ENCODE data around the gene ACOXL. TPM values are rescaled to one million over a fixed set of nuclear protein-coding genes. Genes with fewer than 3 reads are reported as not detected.

ACOXL gene
- polyA plus RNA-seq, 3 donors: 0.35 TPM; not detected in 2

DNA sequence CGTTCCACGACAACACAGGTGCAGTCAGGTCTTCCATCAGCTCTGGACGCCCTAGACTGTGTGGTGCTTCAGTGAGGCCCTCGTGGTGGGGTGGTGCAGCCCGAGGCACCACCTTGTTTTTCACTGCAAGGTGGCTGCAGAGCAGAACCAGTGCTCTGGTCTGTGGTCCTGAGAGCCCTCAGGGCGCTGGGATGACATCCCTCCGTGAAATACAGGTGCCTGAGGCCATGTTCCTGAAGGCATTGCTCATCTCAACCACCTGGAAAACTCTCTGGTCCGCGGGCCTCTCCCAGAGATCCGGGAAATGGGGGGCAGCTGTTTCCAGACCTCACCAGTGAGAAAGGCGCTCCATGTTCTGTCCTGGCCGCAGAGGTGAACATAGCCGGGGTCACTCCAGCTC is 119.2 kb downstream of the ACOXL start:
- Histone ChIP-seq H3K36me3 (replicated peaks in 1 of 2; ENCODE audit: control insufficient read depth in 1 of 2, insufficient read depth in 2 of 2, low read length in 2 of 2) (no peaks in the 10 kb centered on the region), H3K4me3 (replicated peaks in 1 of 3; ENCODE audit: low read depth in 2 of 3, low read length in 3 of 3) (no peak overlapping the region), H3K27ac (ENCODE audit: low read depth in 1 of 2, low read length in 2 of 2) (no peak overlapping the region), H3K4me1 (ENCODE audit: control insufficient read depth in 1 of 2, insufficient read depth in 2 of 2, low read length in 2 of 2) (peaks cover 8 to 12% of the 10 kb centered on the region in 2 donors), H3K79me2 (ENCODE audit: insufficient read depth, low read length) (no peaks in the 10 kb centered on the region), H3K27me3 (ENCODE audit: control insufficient read depth in 2 of 2, insufficient read depth in 2 of 2, low read length in 2 of 2) (no peaks in the 10 kb centered on the region), H3K9me3 (replicated peaks in 1 of 2; ENCODE audit: control insufficient read depth in 1 of 2, insufficient read depth in 1 of 2, low read length in 2 of 2) (no peaks in the 10 kb centered on the region), H2AFZ (ENCODE audit: insufficient read depth, low read depth, low read length, poor library complexity, severe bottlenecking) (peak overlapping the region; percentile 14), H3K9ac (ENCODE audit: insufficient read depth, low read length, poor library complexity, severe bottlenecking) (no peak overlapping the region), H4K20me1 (ENCODE audit: insufficient read depth, low read length) (no peaks in the 10 kb centered on the region), H3K4me2 (replicated peaks; ENCODE audit: extremely low read depth, low read length, poor library complexity, severe bottlenecking) (no peak overlapping the region)
- H3K27ac Mint-ChIP-seq: no peak overlapping the region
- H3K4me1 Mint-ChIP-seq: peaks cover 27% of the 10 kb centered on the region
- TF ChIP-seq, protein P1, sequence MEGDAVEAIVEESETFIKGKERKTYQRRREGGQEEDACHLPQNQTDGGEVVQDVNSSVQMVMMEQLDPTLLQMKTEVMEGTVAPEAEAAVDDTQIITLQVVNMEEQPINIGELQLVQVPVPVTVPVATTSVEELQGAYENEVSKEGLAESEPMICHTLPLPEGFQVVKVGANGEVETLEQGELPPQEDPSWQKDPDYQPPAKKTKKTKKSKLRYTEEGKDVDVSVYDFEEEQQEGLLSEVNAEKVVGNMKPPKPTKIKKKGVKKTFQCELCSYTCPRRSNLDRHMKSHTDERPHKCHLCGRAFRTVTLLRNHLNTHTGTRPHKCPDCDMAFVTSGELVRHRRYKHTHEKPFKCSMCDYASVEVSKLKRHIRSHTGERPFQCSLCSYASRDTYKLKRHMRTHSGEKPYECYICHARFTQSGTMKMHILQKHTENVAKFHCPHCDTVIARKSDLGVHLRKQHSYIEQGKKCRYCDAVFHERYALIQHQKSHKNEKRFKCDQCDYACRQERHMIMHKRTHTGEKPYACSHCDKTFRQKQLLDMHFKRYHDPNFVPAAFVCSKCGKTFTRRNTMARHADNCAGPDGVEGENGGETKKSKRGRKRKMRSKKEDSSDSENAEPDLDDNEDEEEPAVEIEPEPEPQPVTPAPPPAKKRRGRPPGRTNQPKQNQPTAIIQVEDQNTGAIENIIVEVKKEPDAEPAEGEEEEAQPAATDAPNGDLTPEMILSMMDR (IDR thresholded peaks at IDR 0.05): no peak
- intact Hi-C loops (cut with micrococcal nuclease): no loop called here
- H3K4me3 Mint-ChIP-seq: no peak overlapping the region
- peaks cover 3 to 11% (median 7%) of the 10 kb centered on the region in 3 donors for H3K27me3 Mint-ChIP-seq (ENCODE audit: low read depth in 3 of 3)
- no peaks in the 10 kb centered on the region for H3K36me3 Mint-ChIP-seq
- H3K9me3 Mint-ChIP-seq: peaks cover 0 to 5% (median 0%) of the 10 kb centered on the region in 7 donors
- DNase-seq: no peak
- WGBS (ENCODE audit: insufficient coverage): 92% methylated on average over 13 of the region's 13 CpGs

DNA sequence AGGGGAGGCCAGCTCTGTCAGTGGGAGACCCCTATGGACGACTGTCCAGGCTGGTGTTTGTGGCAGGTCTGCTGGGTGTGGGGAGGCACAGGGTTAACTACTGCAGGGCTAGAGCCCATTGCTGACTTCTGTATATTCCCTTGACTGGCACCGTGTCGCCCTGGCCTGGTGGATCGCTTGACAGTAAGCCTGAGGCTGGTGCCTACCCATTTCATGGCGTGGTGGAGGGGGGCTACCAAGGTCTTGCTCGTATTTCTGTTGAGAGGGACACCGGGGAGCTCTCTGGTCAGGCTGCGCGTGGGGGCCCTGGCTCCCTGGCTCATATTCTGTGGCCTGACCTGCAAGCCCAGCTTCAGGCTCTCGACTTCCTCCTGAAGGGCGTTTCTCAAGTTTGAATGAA is 119.7 kb downstream of the ACOXL start:
- Mint-ChIP-seq H3K9me3 (peaks cover 0 to 5% (median 0%) of the 10 kb centered on the region in 7 donors), H3K27ac (no peak overlapping the region), H3K4me3 (no peak overlapping the region), H3K27me3 (ENCODE audit: low read depth in 3 of 3) (peaks cover 3 to 11% (median 7%) of the 10 kb centered on the region in 3 donors), H3K4me1 (peaks cover 27% of the 10 kb centered on the region), H3K36me3 (no peaks in the 10 kb centered on the region)
- intact Hi-C loops (cut with micrococcal nuclease): no loop called here
- WGBS (ENCODE audit: insufficient coverage): 63% methylated on average over 11 of the region's 11 CpGs
- Histone ChIP-seq H3K9ac (ENCODE audit: insufficient read depth, low read length, poor library complexity, severe bottlenecking) (no peak overlapping the region), H3K79me2 (ENCODE audit: insufficient read depth, low read length) (no peaks in the 10 kb centered on the region), H3K4me2 (replicated peaks; ENCODE audit: extremely low read depth, low read length, poor library complexity, severe bottlenecking) (no peak overlapping the region), H3K4me3 (replicated peaks in 1 of 3; ENCODE audit: low read depth in 2 of 3, low read length in 3 of 3) (no peak overlapping the region), H3K36me3 (replicated peaks in 1 of 2; ENCODE audit: control insufficient read depth in 1 of 2, insufficient read depth in 2 of 2, low read length in 2 of 2) (no peaks in the 10 kb centered on the region), H3K9me3 (replicated peaks in 1 of 2; ENCODE audit: control insufficient read depth in 1 of 2, insufficient read depth in 1 of 2, low read length in 2 of 2) (no peaks in the 10 kb centered on the region), H3K27ac (ENCODE audit: low read depth in 1 of 2, low read length in 2 of 2) (no peak overlapping the region), H3K4me1 (ENCODE audit: control insufficient read depth in 1 of 2, insufficient read depth in 2 of 2, low read length in 2 of 2) (peaks cover 8 to 12% of the 10 kb centered on the region in 2 donors), H2AFZ (ENCODE audit: insufficient read depth, low read depth, low read length, poor library complexity, severe bottlenecking) (peak overlapping the region; percentile 14), H4K20me1 (ENCODE audit: insufficient read depth, low read length) (no peaks in the 10 kb centered on the region), H3K27me3 (ENCODE audit: control insufficient read depth in 2 of 2, insufficient read depth in 2 of 2, low read length in 2 of 2) (no peaks in the 10 kb centered on the region)
- no peak for DNase-seq
- TF ChIP-seq, protein P1 (IDR thresholded peaks at IDR 0.05): no peak
